Hepatocyte (in vitro differentiated cells): ENCODE results near the gene YWHAG.

Source experiments
- CTCF ChIP-seq: fragments of 200-600 bp; sonication (generic); IDR thresholded peaks from 2 replicates; pipeline ENCODE4 v1.5.1; 2016; ENCODE audit warnings: antibody characterized with exemption, mild to moderate bottlenecking; ENCODE audit not compliant: poor library complexity
- EZH2 ChIP-seq: fragments of 200-600 bp; sonication (generic); IDR thresholded peaks from 2 replicates; pipeline ENCODE4 v1.6.1; 2016; ENCODE audit warnings: antibody characterized with exemption, mild to moderate bottlenecking, borderline replicate concordance
- EZH2phosphoT487 ChIP-seq: fragments of 200-600 bp; sonication (generic); IDR thresholded peaks from one replicate; pipeline ENCODE4 v1.6.1; 2018; ENCODE audit warnings: antibody characterized with exemption, mild to moderate bottlenecking, low read depth, moderate library complexity; ENCODE audit not compliant: unreplicated experiment, severe bottlenecking

GRCh38 chr7:76359978-76360638 lies 1.3 kb upstream of the YWHAG start:
- TF ChIP-seq CTCF (no peak), EZH2 (no peak), EZH2phosphoT487 (no peak)
